GM23338 (cell line): ENCODE measurements around the gene CXADR.

Experiments used
- CREB1 ChIP-seq: fragments of 250-450 bp; sonication (Bioruptor Pico); IDR thresholded peaks from 2 replicates; pipeline ENCODE4 v1.5.0; 2020; ENCODE audit warnings: low read depth, mild to moderate bottlenecking, moderate library complexity
- CTCF ChIP-seq, 2 experiments: fragments of 200-600 bp in 1 of 2; sonication (generic) in 1 of 2; conservative IDR thresholded peaks; 2 replicates each; pipeline versions ENCODE4 v1.5.1 to v1.6.1; 2016 to 2017; ENCODE audit warnings: antibody characterized with exemption in 2 of 2, low read depth in 2 of 2, mild to moderate bottlenecking in 2 of 2, moderate library complexity in 1 of 2
- ETS1 ChIP-seq: IDR thresholded peaks from 2 replicates; pipeline ENCODE4 v1.6.1; 2016; ENCODE audit warnings: antibody characterized with exemption
- EZH2 ChIP-seq: fragments of 200-600 bp; sonication (generic); IDR thresholded peaks from one replicate; pipeline ENCODE4 v1.8.0; 2017; ENCODE audit warnings: antibody characterized with exemption, mild to moderate bottlenecking, low read depth; ENCODE audit not compliant: unreplicated experiment
- EZH2phosphoT487 ChIP-seq: fragments of 200-600 bp; sonication (generic); IDR thresholded peaks from one replicate; pipeline ENCODE4 v1.8.1; 2018; ENCODE audit warnings: antibody characterized with exemption; ENCODE audit not compliant: unreplicated experiment
- JUNB ChIP-seq: IDR thresholded peaks from one replicate; pipeline ENCODE4 v1.6.1; 2016; ENCODE audit warnings: antibody characterized with exemption; ENCODE audit not compliant: unreplicated experiment
- POLR2AphosphoS5 ChIP-seq: IDR thresholded peaks from 2 replicates; pipeline ENCODE4 v1.6.1; 2016; ENCODE audit warnings: antibody characterized with exemption, low read depth
- REST ChIP-seq: IDR thresholded peaks from one replicate; pipeline ENCODE4 v1.6.1; 2018; ENCODE audit warnings: antibody characterized with exemption; ENCODE audit not compliant: unreplicated experiment
- STAT1 ChIP-seq: IDR thresholded peaks from one replicate; pipeline ENCODE4 v1.6.1; 2016; ENCODE audit warnings: antibody characterized with exemption; ENCODE audit not compliant: unreplicated experiment
- ZNF114 ChIP-seq: fragments of 250-450 bp; sonication (Bioruptor Pico); IDR thresholded peaks from 2 replicates; pipeline ENCODE4 v1.5.0; 2020; ENCODE audit warnings: mild to moderate bottlenecking, moderate library complexity
- ZNF331 ChIP-seq: fragments of 250-450 bp; sonication (Bioruptor Pico); IDR thresholded peaks from 2 replicates; pipeline ENCODE4 v1.5.0; 2020; ENCODE audit warnings: low read depth, mild to moderate bottlenecking, moderate library complexity
- ZNF462 ChIP-seq: fragments of 250-450 bp; sonication (Bioruptor Pico); IDR thresholded peaks from 2 replicates; pipeline ENCODE4 v1.5.0; 2020; ENCODE audit warnings: mild to moderate bottlenecking, moderate library complexity

GRCh38 chr21:17507591-17507990 lies 5.3 kb upstream of the CXADR start:
- TF ChIP-seq CTCF (conservative IDR thresholded peaks at IDR 0.05; ENCODE audit: low read depth in 2 of 2) (no peak), JUNB (no peak), POLR2AphosphoS5 (no peak), EZH2phosphoT487 (no peak), ZNF331 (no peak), CREB1 (CRISPR knock-in tag) (no peak), EZH2 (no peak), STAT1 (no peak), REST (no peak), ETS1 (no peak), ZNF114 (CRISPR knock-in tag) (no peak), ZNF462 (CRISPR knock-in tag) (no peak)
